Measurements from ENCODE around the gene RPS21. TPM values are rescaled to one million over a fixed set of nuclear protein-coding genes. Genes with fewer than 3 reads are reported as not detected.
A peak's percentile ranks its signal among the peaks of the same experiment; 100 is the strongest.

Gene RPS21
- total RNA-seq, 1 experiment from 2014 or later, result 1,761 TPM

DNA sequence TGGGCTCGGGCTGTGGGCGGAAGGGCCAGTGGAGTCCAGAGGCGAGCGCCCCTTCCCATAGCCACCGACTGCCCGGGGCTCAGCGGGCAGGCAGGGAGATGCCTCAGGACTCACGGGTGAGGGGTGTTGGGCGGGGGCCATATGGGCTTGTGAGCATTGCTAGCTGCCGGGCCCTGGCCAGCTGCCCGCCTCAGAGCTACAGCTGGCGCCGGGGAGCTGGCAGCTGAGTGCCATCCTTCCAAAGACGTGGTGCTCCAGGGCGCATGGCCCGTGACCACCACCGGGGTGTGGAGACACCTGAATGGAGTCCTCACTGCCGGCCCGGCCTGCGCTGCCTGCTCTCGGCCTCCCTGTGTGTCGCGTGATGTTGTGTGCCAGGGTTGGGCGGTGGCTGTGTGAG, 51.0 kb downstream of the RPS21 start:
- Histone ChIP-seq H3K9me3 (ENCODE audit: control insufficient read depth, insufficient read depth, low read depth, low read length) (no peaks in the 10 kb centered on the region), H3K36me3 (ENCODE audit: control insufficient read depth, insufficient read depth, low read length) (no peaks in the 10 kb centered on the region), H3K27ac (ENCODE audit: low read length) (no peak overlapping the region), H3K27me3 (ENCODE audit: control insufficient read depth, insufficient read depth, low read length) (no peaks in the 10 kb centered on the region), H3K4me3 (ENCODE audit: low read depth in 2 of 2, low read length in 2 of 2) (no peak overlapping the region), H3K4me1 (ENCODE audit: control insufficient read depth, insufficient read depth, low read length) (no peaks in the 10 kb centered on the region)
- intact Hi-C loops (cut with micrococcal nuclease; ENCODE audit: unreplicated experiment) (no loop called here), in situ Hi-C loops (cut with HindIII; ENCODE audit: low pct_unique_long_range_greater_than_20kb, low sequenced_read_pairs) (no loop called here)
- CTCF ChIA-PET, result no interaction called here
- TF ChIP-seq TCF7L2 (IDR thresholded peaks at IDR 0.05; ENCODE audit: low read depth, low read length), result no peak
- no TSS peak for BruUV-seq (replicated peaks)
- no peak for DNase-seq (ENCODE audit: low read depth, low spot score)
- POLR2A ChIA-PET, result no interaction called here
- ATAC-seq, result 0 out of 2 replicates have a peak, but pooled peaks have one; percentile 39

Other genes starting within 250 kb of the RPS21 start
- 402 TPM for gene PSMA7, start 243.7 kb upstream of the RPS21 start, total RNA-seq (2021; ENCODE audit: unreplicated experiment)
- 21.6 TPM for gene SS18L1, start 243.3 kb upstream of the RPS21 start, total RNA-seq (2021; ENCODE audit: unreplicated experiment)
- 56.8 TPM for gene MTG2, start 204.1 kb upstream of the RPS21 start, total RNA-seq (2021; ENCODE audit: unreplicated experiment)
- gene HRH3, start 166.8 kb upstream of the RPS21 start, total RNA-seq (2021; ENCODE audit: unreplicated experiment), result 0.10 TPM
- gene OSBPL2, start 148.6 kb upstream of the RPS21 start, total RNA-seq (2021; ENCODE audit: unreplicated experiment), result 41.4 TPM
- 194 TPM for gene ADRM1, start 84.1 kb upstream of the RPS21 start, total RNA-seq (2021; ENCODE audit: unreplicated experiment)
- 497 TPM for gene LAMA5, start 19.8 kb upstream of the RPS21 start, total RNA-seq (2021; ENCODE audit: unreplicated experiment)
- 9.8 TPM for gene CABLES2, start 20.2 kb downstream of the RPS21 start, total RNA-seq (2021; ENCODE audit: unreplicated experiment)
- gene RBBP8NL, start 40.4 kb downstream of the RPS21 start, total RNA-seq (2021; ENCODE audit: unreplicated experiment), result not detected
- gene GATA5, start 88.9 kb downstream of the RPS21 start, total RNA-seq (2021; ENCODE audit: unreplicated experiment), result 53.2 TPM